Testis (tissue), 3 donors: ENCODE data around the gene LONRF2. TPM values are rescaled to one million over a fixed set of nuclear protein-coding genes. Genes with fewer than 3 reads are reported as not detected.
"Not testable (repeated sequence)": the region's sequence is repeated elsewhere in the genome, so short reads cannot be mapped to it uniquely, and the experiment has no call there.

ENCODE experiments used
- DNase-seq: peaks from one replicate; pipeline ENCODE4 v3.0.0-alpha.2; 2019
- H3K27ac ChIP-seq, 2 donors: fragments of 200-600 bp; sonication (generic); one replicate each; pipeline ENCODE4 v1.5.1; 2019
- H3K27me3 ChIP-seq: fragments of 200-600 bp; sonication (generic); one replicate; pipeline ENCODE4 v1.5.1; 2019
- H3K36me3 ChIP-seq: fragments of 200-600 bp; sonication (generic); one replicate; pipeline ENCODE4 v1.5.1; 2017; ENCODE audit warnings: low read depth; ENCODE audit errors: missing control alignments
- H3K4me1 ChIP-seq: fragments of 200-600 bp; sonication (generic); one replicate; pipeline ENCODE4 v1.5.1; 2019
- H3K4me3 ChIP-seq, 2 donors: fragments of 200-600 bp; sonication (generic); one replicate each; pipeline ENCODE4 v1.5.1; 2017 to 2019
- H3K9me3 ChIP-seq: fragments of 200-600 bp; sonication (generic); one replicate; pipeline ENCODE4 v1.5.1; 2017
- POLR2A ChIP-seq: fragments of 450-650 bp; IDR thresholded peaks from one replicate; pipeline ENCODE4 v1.6.1; 2017; ENCODE audit warnings: antibody characterized with exemption, mild to moderate bottlenecking, moderate library complexity
- WGBS, 2 donors: methylation state at CpG; one replicate each; pipeline ENCODE4 v1.1.5; 2018; 5-methylcytosine and 5-hydroxymethylcytosine counted together
- intact Hi-C: fragments of 100-400 bp; cut with DNase I; formaldehyde crosslinking; loops from one replicate; pipeline ENCODE4 v1.15.1; 2023; ENCODE audit warnings: low total_unique reads
- polyA plus RNA-seq: library from polyadenylated mRNA; stranded (reverse); fragments of 350-450 nt; fragmentation: Illumina TruSeq; extraction: RNeasy Lipid Tissue Mini Kit (QIAGEN cat#74804); gene quantifications from one replicate; pipeline ENCODE4 v1.2.3, GENCODE V29; 2014; ENCODE audit warnings: low read depth, low replicate concordance; ENCODE audit not compliant: insufficient read depth
- total RNA-seq, 2 donors: library from RNA; depleted of rRNA; stranded (reverse); fragments of >200 nt; gene quantifications; one replicate each; pipeline ENCODE4 v1.2.3, GENCODE V29; 2016
- TF ChIP-seq, protein P1 (sequence below), 3 experiments: fragments of 450-650 bp in 2 of 3; fragments of 200-600 bp in 1 of 3; sonication (generic) in 1 of 3; IDR thresholded peaks; one replicate each; pipeline ENCODE4 v1.5.1; 2016 to 2019; ENCODE audit warnings: antibody characterized with exemption in 3 of 3, mild to moderate bottlenecking in 2 of 3, moderate library complexity in 1 of 3

Gene LONRF2
- total and polyA plus RNA-seq, 3 donors from 2014 or later = 6.5 to 17.7 (median 16.1) TPM

DNA sequence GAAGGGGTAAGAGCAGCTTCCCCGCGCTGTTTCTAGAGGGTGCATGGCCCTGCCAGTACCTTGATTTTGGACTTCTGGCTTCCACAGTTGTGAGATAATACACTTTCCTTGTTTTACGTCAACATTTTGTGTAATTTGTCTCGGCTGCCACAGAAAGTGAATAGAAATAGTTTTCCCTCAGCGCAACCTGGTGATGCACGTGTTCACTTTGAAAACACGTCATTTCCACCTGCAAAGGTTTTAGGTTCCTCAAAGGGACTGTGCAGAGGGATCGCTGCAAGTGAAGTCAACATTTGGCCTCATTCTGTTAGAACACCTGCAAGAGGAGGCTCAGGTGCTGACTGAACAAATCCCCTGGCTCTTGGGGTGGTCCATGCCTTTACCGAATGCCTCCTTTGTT lies 71.7 kb downstream of the LONRF2 start:
- Histone ChIP-seq H3K4me3 (no peak overlapping the region), H3K27me3 (no peaks in the 10 kb centered on the region), H3K36me3 (no peaks in the 10 kb centered on the region), H3K4me1 (no peaks in the 10 kb centered on the region), H3K27ac (no peak overlapping the region), H3K9me3 (no peaks in the 10 kb centered on the region)
- no peak for DNase-seq
- WGBS, 2 donors = 84 to 100% methylated on average over 9 of the region's 9 CpGs
- intact Hi-C loops = no loop called here
- TF ChIP-seq, protein P1, sequence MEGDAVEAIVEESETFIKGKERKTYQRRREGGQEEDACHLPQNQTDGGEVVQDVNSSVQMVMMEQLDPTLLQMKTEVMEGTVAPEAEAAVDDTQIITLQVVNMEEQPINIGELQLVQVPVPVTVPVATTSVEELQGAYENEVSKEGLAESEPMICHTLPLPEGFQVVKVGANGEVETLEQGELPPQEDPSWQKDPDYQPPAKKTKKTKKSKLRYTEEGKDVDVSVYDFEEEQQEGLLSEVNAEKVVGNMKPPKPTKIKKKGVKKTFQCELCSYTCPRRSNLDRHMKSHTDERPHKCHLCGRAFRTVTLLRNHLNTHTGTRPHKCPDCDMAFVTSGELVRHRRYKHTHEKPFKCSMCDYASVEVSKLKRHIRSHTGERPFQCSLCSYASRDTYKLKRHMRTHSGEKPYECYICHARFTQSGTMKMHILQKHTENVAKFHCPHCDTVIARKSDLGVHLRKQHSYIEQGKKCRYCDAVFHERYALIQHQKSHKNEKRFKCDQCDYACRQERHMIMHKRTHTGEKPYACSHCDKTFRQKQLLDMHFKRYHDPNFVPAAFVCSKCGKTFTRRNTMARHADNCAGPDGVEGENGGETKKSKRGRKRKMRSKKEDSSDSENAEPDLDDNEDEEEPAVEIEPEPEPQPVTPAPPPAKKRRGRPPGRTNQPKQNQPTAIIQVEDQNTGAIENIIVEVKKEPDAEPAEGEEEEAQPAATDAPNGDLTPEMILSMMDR (IDR thresholded peaks at IDR 0.05) = no peak

DNA sequence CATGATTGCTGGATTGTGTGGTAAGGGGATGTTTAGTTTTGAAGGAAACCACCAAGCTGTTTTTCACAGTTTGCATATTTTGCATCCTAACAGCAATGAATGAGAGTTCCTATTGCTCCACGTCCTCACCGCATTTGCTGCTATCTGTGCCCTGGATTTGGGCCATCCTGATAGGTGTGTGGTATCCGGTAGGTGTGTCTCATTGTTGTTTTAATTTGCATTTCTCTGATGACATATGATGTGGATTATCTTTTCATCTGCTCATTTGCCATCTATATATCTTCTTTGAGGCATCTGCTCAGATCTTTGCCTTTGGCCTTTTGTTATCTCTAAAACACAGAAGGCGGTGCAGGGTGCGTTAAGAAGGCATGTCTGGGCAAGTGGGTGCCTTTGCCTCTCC lies 73.3 kb downstream of the LONRF2 start:
- Histone ChIP-seq H3K9me3 (no peaks in the 10 kb centered on the region), H3K4me1 (no peaks in the 10 kb centered on the region), H3K27me3 (no peaks in the 10 kb centered on the region), H3K36me3 (no peaks in the 10 kb centered on the region), H3K27ac (no peak overlapping the region), H3K4me3 (no peak overlapping the region)
- 93 to 95% methylated on average over 5 of the region's 5 CpGs for WGBS, 2 donors
- no peak for TF ChIP-seq POLR2A
- TF ChIP-seq, protein P1 (IDR thresholded peaks at IDR 0.05) = no peak
- DNase-seq = no peak
- intact Hi-C loops = loop anchor here (5.0 kb wide), 1 partner anchor 692 kb away; no protein-coding TSS in a partner anchor

DNA sequence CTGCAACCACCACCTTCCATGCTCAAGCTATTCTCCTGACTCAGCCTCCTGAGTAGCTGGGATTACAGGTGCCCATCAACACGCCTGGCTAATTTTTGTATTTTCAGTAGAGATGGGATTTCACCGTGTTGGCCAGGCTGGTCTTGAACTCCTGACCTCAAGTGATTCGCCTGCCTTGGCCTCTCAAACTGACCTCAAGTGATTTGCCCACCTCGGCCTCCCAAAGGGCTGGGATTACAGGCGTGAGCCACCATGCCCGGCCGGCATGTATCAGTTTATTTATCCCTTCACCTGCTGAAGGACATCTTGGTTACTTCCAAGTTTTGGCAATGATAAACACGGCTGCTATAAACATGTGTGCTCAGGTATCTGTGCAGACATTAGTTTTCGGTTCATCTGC lies 73.7 kb downstream of the LONRF2 start:
- WGBS, 2 donors = 91 to 94% methylated on average over 9 of the region's 9 CpGs
- not testable (repeated sequence) for H3K27me3 ChIP-seq, H3K36me3 ChIP-seq, H3K9me3 ChIP-seq, DNase-seq, H3K4me1 ChIP-seq, H3K4me3 ChIP-seq, H3K27ac ChIP-seq
- intact Hi-C loops = loop anchor here (5.0 kb wide), 1 partner anchor 691 kb away; no protein-coding TSS in a partner anchor

DNA sequence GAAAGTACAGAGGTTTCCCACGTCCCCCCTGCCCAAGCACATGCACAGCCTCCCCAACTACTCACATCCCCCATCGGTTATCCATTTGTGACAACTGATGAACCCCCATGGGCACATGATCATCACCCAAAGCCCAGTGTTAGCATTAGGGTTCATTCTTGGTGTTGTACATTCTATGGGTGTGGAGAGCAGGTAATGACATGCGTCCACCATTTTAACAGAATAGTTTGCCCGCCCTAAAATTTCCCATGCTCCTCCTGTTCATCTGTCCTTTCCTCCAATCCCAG lies 74.3 kb downstream of the LONRF2 start:
- H3K4me3 ChIP-seq = no peak overlapping the region
- H3K27me3 ChIP-seq = no peaks in the 10 kb centered on the region
- intact Hi-C loops = loop anchor here (5.0 kb wide), 1 partner anchor 691 kb away; no protein-coding TSS in a partner anchor
- peaks cover 3% of the 10 kb centered on the region for H3K4me1 ChIP-seq
- no peaks in the 10 kb centered on the region for H3K9me3 ChIP-seq
- no peak for TF ChIP-seq POLR2A
- TF ChIP-seq, protein P1 (IDR thresholded peaks at IDR 0.05) = no peak
- no peak overlapping the region for H3K27ac ChIP-seq
- 89 to 95% methylated on average over 4 of the region's 4 CpGs for WGBS, 2 donors
- DNase-seq = no peak
- no peaks in the 10 kb centered on the region for H3K36me3 ChIP-seq

DNA sequence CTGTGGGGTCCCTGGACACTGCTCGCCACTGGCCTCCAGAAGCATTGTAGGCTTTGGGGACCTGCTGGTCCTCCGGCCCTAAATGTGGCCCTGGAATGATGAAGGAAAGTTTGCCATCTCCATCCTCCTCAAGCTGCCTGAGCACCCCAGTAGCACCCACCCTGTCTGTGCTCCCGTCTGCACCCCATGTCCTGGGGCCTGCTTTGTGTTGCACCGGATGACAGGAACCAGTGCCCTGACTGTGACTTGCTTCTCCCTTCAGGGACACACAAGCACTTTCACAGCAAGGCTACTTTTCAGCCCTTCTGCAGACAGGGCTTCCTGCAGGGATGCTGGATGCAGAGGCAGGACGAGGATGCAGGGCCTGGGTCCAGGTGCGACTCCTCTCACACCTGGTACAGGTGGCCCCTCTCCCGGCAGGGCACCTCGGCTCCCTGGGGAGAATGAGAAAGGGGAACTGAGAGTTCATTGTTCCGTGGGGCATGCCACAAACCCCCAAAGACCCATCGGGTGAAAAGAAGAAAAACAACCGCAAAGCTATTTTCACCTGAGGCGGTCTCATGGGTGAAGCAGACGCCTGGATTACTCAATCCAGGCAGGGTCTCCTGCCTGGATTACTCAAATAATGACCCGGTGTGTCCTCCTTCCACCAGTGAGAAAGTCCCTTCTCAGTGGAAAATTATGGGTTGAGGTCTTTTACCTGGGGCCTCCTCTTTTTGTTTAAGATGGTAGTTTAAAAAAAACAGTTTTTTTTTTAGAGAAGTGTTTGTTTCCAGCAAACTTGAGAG lies 74.9 kb downstream of the LONRF2 start:
- WGBS, 2 donors = 82 to 88% methylated on average over 10 to 14 of the region's 14 CpGs

More for the DNA sequence above, 74.9 kb downstream of the LONRF2 start:
- Histone ChIP-seq H3K27me3 (no peaks in the 10 kb centered on the region), H3K36me3 (no peaks in the 10 kb centered on the region), H3K4me1 (peaks cover 6% of the 10 kb centered on the region), H3K4me3 (no peak overlapping the region), H3K9me3 (no peaks in the 10 kb centered on the region), H3K27ac (no peak overlapping the region)
- no peak for DNase-seq
- intact Hi-C loops = loop anchor here (5.0 kb wide), 1 partner anchor 690 kb away; no protein-coding TSS in a partner anchor
- TF ChIP-seq POLR2A = no peak
- TF ChIP-seq, protein P1 (IDR thresholded peaks at IDR 0.05) = no peak
